NCI-H1105 (cell line): ENCODE data around the gene SYNGAP1.

Experiments used
- DNase-seq: peaks from one replicate; lab custom pipeline; 2025; lab: John Stamatoyannopoulos, UW

SYNGAP1 gene

GRCh38 chr6:33421344-33421643, 1.4 kb downstream of the SYNGAP1 start:
- DNase-seq = no peak

GRCh38 chr6:33423777-33424176, 3.9 kb downstream of the SYNGAP1 start:
- DNase-seq = no peak

DNA sequence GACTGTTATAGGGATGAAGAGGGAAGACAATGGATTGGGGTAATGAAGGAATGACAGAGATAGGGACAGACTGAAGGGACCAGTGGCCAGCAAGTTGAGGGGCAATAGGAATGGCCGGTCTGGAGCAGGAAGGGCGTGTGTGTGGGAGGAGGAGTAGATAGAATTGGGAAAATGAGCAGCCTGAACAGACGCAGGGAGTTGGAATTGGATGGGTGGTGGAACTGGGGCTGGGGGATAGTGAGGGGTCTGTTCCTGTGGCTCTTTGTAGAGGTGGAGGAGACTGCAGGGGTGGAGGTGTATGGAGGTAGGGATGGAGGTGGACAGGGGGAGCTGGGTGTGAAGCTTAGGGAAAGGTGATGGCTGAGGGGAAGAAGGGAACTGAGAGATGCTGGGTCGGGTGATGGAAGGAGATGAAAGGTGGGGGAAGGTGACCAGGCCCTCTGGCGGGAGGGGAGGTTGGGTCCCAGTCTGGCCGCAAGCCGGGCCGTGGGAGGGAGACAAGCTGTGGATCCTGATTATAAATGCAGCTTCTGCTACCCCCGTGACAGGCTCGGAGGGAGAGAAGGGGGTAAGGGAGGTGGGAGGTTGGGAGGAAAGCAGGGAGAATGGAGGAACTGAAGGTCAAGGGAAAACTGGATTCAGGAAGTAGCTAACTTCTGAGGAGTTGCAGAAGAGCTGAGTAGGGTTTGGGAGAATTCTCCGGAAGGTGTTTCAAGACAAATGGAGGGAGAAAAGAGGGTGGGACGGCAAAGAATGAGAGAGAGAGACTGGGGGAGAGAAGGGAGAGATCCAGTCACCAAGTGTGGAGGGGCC, 5.2 kb downstream of the SYNGAP1 start:
- no peak for DNase-seq

DNA sequence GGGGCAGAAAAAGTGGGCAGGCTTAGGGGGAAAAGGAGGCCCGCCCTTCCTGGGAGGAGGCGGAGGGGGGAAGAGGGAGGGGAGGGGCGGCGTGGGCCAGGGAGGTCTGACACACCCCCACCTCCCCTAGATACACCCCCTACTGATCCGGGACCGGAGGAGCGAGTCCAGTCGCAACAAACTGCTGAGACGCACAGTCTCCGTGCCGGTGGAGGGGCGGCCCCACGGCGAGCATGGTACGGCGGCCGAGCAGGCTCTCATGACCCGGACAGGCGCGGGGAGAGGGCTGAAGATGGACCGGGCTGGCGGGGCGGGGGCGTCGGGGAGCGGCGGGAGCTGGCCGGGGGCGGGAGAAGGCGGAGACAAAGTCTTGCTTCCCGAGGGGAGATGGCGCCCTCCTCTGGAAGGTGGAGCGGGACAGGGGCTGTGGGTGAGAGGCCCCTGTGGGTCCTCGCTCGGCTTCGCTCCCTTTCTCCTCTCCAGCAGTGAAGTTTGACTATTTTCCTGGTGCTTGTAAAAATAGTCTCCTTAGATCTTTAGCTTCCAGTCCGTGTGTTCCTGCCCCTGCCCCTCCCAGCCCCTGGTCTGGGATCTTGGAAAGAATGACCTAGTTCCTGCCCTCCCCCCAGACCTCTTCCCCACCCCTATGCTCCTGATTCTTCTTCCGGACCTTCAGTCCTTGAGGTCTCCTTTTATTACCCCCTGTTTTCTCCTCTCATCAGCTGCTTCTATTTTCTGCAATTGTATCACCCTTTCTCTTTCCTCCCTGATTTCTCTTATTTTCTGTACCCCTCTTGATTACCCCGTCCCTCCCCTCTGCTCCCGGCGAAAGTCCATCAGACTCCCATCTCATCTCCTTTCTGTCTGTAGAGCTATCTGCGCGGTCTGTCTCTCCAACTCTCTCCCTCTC, 6.1 kb downstream of the SYNGAP1 start:
- DNase-seq = peak; percentile 78

DNA sequence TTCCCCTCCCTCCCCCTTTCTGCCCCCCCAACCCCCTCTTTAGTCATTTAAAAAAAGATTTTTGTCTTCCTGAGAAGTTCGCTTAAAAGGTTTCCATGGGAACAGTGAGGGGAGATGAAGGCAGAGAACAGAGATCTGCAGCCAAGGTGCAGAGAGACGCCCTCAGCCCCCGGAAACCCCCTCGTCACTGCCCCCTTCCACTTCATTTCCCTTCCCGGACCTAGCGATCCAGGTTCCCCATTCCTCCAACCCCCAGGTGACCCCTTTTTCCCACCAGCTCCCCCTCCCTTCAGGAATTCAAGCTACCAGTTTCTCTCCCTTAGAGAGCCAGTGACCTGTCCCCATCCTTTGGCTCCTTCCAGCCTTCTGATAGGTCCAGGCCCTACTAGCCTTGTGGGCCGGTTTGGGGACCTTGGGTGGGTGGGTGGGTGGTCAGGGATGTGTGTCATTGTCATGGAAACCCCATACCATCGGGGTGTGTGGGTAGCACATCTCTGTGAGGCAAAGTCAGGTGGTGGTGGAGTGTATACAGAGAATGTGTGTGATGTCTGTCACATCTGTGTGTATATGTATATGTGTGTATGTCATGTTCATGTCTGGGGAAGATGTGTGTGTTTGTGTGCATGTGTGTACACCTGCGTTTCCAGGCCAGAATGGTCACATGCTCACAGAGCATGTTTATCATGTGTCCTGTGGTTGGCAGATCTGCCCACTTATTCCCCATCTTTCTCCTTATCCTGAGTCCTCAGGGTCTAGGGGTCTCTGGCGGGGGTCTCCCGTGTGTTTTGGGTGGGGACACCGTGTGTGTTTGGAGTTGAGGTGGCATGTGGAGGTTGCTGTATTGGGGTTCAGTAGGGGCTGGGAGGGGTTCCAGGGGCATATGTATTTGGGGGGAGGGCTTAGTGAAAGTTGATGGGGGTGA, 7.0 kb downstream of the SYNGAP1 start:
- DNase-seq = no peak

DNA sequence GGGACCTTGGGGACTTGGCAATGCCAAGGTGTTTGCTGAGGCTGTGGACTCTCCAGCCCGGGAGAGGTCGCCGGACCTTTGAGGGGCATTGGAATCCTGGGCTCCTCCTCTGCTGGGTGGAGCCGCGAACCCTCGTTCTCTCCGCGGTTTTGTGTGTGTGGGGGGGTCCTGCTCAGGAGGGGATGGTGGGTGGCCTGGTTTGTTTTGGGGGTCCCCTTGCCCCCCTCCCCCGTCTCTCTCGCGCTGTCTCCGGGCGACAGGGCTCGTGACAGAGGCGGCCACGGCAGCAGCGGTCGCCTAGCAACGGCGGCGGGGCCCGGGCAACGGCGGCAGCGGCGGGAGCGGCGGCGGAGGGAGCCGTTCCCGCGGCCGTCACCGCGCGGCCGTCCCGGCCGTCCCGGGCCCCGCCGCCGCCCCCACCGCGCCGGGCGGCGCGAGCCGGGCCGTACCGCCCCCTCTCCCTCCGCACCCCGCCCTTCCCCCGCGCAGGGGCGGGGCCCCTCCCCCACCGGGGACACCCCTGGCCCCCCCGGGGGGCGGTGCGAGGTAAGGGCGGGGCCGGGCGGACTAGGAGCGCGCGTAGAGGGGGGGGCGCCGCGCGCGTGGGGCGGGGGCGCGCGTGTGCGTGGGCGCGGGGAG, 7.8 kb downstream of the SYNGAP1 start:
- no peak for DNase-seq

GRCh38 chr6:33428224-33428965, 8.5 kb downstream of the SYNGAP1 start:
- DNase-seq = no peak

- DNase-seq = no peak
Measured at GRCh38 chr6:33428966-33429749, 9.3 kb downstream of the SYNGAP1 start.

- DNase-seq = no peak
Measured at GRCh38 chr6:33429750-33430052, 9.8 kb downstream of the SYNGAP1 start.

GRCh38 chr6:33430334-33430733, 10.5 kb downstream of the SYNGAP1 start:
- DNase-seq = no peak

DNA sequence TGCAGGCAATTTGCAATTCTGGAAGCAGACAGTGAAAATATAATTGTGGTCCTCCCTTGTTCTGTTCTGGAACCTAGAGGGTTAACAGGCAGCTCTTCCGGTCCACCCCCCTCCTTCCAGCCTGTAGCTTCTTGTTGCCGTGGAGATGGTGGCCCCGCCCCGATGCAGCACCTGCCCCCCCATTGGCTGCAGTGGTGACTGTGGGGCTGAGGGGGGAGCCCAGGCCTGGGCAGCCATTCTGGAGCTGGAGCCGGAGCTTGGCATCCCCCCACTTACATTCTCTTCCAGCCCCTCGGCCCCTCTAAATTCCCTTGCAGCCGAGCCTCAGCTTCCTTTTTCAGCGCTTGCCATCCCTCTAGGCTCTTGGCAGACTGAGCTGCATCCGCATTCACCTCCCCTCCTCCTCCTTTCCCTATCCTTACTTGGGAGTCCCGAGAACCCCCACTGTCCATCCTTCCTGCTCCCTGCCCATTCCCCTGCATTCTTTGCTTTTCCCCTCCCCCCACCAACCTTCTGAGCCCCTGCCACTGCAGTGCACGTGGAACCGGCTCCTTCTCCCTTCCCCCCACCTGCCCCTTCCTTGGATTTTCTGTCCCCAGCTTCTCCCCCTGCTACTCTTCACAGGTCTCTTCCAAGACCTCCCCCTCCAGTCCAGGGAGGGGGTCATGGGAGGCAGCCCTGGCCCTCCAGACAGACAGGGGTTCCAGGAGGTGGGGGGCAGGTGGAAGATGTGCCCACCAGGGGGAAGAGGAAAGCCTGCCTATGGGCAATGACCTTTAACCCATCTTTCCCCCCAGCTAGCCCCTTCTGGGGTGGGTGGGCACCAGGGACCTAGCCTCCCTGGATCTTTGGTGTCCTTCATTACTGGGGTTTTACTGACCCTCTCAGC, 11.4 kb downstream of the SYNGAP1 start:
- peak; percentile 67 for DNase-seq

DNA sequence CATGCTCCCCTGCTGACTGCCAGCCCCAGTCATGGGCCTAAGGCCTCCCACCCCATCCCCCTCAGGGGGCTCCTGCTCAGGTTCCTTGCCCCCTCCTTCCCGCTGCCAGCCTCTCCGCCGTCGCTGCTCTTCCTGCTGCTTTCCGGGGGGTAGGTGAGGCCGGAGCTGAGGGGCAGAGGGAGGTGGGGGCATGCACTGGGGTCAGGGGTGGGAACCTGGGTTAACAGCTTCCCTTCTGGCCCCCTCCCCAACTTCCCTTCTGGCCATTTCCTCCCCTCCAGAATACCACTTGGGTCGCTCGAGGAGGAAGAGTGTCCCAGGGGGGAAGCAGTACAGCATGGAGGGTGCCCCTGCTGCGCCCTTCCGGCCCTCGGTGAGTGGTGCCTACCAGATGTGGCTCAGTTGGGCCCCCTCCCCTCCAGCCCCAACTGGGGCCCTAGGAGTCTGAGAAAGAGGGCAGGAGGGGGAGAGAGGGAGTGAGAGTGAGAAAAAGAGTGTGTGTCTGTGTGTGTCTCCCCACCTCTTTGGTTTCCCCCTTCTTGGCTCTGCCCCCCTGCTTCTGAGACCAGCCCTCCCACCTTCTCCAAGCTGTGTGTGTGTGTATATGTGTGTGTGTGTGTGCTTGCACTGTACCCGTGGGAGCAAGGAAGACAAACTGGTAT, 12.1 kb downstream of the SYNGAP1 start:
- no peak for DNase-seq

DNA sequence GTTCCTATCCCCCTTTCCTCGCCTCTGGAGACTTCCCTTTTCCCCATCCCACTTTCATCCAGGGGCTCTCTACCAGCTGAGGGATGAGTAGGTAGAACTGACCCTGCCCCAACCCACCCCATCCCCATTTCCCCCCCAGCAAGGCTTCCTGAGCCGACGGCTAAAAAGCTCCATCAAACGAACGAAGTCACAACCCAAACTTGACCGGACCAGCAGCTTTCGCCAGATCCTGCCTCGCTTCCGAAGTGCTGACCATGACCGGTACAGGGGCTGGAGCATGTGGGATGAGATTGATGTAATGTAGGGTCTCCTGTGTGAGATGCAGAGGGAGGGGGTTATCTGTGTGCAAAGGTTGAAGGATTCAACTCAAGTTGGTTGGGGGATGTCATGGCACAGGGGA, 12.7 kb downstream of the SYNGAP1 start:
- no peak for DNase-seq

DNA sequence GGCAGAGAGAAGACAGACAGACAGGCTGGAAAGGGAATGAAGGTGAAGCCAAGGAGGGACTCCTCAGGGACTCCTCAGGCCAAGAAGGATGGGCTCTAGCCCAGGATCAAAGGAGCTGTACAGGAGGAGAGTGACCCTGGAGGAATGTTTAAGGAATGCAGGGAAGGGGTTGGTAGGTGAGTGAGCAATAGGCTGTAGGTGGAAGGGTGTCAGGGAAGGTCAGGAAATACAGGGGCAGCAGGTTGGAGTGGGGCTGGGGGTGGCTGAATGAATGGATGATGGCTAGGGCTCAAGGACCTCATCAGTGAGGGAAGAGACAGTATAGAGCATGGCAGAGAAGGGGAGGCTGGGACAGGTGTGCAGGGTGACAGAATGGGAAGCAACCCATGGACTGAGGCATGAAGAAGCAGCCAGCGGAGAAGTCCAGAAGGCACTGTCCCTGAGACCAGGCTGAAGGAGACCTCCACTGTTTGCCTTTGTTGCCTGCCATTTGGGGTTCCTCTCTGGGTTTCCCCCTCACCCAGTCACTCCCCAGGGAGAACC, 13.2 kb downstream of the SYNGAP1 start:
- no peak for DNase-seq

DNA sequence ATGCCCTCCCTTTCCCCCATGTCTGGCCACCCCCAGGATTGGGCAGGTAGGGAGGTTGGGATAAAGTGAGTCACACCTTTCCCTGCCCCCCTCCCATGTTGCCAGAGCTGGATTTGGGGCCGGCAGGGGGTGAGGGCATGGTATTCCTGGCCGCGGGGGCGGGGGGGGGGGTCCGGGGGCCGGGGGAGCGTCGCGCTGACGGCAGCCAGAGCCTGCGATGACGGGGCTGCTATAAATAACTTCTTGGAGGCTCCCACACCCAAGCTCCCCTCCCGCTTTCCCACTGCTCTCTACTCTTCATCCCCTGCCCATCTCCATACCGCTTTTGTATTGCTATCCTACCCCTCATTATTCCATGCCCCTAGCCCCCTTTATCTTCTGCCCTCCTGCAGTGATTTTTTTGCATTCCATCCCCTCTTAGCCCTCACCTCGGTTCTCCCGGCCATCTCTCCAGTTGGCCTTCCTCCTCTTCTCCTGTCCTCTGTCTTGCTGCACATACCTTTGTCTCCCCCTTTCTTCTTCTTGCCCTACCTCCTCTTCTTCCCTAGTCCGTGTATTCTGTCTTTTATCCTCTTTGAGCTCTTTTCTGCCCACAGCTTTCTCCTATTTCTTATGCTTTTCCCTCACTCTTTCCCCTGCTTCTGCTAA, 13.8 kb downstream of the SYNGAP1 start:
- DNase-seq = no peak

DNA sequence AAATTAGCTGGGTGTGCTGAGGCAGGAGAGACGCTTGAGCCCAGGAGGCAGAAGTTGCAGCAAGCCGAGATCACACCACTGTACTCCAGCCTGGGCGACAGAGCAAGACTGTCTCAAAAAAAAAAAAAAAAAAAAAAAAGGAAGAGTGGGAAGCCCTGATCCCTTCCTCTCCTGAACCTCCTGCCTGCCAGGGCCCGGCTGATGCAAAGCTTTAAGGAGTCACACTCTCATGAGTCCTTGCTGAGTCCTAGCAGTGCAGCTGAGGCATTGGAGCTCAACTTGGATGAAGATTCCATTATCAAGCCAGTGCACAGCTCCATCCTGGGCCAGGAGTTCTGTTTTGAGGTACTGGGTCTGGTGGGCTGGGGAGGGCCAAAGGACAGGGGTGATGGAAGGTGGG, 15.1 kb downstream of the SYNGAP1 start:
- no peak for DNase-seq

DNA sequence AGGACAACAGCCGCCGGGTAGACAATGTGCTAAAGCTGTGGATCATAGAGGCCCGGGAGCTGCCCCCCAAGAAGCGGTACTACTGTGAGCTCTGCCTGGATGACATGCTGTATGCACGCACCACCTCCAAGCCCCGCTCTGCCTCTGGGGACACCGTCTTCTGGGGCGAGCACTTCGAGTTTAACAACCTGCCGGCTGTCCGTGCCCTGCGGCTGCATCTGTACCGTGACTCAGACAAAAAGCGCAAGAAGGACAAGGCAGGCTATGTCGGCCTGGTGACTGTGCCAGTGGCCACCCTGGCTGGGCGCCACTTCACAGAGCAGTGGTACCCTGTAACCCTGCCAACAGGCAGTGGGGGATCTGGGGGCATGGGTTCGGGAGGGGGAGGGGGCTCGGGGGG, 17.8 kb downstream of the SYNGAP1 start:
- no peak for DNase-seq

DNA sequence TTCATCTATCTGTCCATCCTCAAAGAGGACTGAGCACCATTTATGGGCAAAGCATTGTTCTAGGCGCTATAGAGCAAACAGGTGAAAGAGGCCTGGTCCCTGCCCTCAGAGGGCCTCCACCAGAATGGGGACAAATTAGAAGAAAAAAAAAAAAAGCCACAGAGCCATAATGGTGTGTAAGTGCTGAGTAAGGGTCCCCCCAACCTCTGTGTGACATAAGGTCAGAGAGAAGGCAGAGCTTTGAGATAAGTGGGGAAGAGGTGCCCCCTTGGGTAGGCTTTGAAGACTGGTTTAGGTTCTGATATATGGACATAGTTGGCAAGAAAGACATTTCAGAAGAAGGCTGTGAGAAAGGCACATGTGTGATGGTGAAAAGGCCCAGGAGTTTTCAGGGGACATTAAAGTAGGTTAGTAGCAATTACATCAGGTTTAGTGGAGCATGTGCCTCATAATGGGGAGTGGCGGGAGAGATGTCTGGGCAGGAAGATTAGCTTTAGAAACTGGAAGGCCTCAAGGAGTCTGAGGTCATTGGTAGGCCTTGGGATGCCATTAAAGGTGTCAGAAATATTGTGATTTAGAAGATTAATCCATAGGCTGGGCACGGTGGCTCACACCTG, 19.2 kb downstream of the SYNGAP1 start:
- DNase-seq = no peak
